ENCODE results near the gene PAN2.
"Not testable (repeated sequence)": the region's sequence is repeated elsewhere in the genome, so short reads cannot be mapped to it uniquely, and the experiment has no call there.

Gene PAN2, protein sequence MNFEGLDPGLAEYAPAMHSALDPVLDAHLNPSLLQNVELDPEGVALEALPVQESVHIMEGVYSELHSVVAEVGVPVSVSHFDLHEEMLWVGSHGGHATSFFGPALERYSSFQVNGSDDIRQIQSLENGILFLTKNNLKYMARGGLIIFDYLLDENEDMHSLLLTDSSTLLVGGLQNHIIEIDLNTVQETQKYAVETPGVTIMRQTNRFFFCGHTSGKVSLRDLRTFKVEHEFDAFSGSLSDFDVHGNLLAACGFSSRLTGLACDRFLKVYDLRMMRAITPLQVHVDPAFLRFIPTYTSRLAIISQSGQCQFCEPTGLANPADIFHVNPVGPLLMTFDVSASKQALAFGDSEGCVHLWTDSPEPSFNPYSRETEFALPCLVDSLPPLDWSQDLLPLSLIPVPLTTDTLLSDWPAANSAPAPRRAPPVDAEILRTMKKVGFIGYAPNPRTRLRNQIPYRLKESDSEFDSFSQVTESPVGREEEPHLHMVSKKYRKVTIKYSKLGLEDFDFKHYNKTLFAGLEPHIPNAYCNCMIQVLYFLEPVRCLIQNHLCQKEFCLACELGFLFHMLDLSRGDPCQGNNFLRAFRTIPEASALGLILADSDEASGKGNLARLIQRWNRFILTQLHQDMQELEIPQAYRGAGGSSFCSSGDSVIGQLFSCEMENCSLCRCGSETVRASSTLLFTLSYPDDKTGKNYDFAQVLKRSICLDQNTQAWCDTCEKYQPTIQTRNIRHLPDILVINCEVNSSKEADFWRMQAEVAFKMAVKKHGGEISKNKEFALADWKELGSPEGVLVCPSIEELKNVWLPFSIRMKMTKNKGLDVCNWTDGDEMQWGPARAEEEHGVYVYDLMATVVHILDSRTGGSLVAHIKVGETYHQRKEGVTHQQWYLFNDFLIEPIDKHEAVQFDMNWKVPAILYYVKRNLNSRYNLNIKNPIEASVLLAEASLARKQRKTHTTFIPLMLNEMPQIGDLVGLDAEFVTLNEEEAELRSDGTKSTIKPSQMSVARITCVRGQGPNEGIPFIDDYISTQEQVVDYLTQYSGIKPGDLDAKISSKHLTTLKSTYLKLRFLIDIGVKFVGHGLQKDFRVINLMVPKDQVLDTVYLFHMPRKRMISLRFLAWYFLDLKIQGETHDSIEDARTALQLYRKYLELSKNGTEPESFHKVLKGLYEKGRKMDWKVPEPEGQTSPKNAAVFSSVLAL

DNA sequence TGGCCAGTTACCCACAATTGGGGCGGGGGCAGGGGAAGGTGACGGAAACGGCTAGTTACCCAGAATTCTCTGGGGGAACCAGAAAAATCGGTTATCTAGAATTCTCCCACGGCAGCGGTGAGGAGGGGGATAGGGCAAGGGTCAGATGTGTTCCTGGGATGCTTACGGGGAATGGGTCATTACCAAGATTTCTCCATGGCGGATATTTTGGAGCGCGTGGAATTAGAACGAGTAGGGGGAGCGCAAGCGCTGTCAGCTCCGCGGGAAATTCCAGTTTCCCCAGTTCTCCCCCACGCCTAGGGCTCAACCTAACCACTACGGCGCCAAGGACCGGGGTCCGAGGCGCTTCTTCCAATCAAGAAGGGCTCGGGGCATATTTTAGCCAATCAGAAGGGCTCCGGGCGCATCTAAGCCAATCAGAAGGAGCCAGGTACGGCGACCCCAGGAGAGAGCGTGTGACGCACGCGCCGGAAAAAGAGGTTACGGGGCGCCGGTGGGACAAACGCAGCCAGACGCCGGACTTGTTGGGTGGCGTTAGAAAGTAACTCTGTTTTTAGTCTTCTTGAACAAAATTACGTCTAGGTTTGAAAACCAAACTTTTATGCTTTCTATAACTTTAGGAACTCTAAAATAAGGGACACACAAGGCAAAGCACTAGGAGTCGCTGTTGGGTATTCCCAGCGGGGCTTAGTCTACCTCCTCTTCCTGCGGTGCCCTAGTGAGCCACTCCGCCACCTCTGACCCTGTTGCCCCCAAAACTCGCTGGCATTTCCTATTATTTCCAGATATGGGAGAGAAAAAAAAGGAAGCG lies at the start of gene PAN2:
Gene PAN2, minus strand, starts transcription at position 322 of the 811 bp plus-strand sequence. CDS start 906 bp downstream, outside the sequence.
- DNase-seq, result peak; percentile 97

DNA sequence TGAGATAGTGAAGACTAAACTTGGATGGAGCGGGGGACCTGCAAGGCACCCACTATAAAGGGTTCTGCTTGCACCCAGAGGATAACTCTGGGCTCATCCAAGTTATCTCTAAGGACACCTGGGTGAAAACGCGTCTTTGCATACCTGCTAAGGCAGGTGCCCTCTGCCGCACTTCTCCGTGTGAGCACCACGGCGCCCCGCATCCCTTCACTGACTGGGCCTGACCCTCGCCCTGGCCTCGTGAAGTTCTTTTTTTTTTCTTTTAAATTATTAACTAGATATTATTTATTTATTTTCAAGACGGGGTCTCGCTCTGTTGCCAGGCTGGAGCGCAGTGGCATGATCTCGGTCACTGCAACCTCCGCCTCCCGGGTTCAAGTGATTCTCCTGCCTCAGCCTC lies 48.8 kb upstream of the PAN2 start:
- DNase-seq, result no peak

DNA sequence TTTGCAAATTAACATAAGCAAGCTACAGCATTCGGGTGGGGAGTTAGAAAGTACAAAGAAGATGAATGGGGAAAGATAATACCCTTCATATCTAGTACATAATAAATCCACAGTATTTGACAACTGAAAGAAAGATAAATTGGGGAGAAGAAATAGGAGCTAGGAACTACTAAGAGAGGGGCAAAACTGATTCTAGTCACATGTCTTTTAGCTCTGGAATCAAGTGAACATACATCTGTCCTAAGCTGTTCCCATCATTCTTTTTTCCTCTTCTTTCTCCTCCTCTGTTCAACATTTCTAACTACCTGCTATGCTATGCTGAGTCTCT lies 44.2 kb upstream of the PAN2 start:
- DNase-seq, result no peak

DNA sequence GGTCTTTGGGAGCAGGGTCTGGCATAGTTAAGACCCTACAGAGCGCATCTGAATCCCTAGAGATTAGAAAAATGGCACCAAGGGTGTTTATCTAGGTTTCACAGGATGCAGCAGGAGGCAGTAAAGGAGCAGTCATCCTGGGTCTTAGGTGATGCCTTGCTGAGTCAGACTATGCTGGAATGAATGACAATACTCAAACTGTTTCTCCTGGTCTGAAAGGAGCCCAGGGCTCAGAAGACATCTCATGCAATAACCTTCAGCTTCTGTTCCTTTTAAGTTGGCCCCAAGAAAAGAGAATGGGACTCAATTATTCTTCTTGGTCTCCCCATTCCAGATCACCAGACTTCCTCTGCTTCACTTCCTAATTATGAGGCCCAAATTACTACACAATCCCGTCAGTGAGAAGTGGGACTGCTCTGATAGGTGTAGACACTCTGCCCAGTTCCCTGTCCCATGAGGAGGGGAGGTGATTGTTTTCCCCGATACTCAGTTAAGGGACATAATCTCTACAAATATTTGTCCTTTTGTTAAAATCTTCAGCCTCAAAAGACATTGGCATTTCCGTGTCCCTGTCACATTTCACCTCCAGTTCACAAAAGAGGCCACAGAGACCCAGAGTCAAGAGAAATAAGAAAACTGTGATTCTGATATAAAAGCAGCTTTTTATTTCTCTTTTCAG lies 43.6 kb upstream of the PAN2 start:
- DNase-seq, result no peak

DNA sequence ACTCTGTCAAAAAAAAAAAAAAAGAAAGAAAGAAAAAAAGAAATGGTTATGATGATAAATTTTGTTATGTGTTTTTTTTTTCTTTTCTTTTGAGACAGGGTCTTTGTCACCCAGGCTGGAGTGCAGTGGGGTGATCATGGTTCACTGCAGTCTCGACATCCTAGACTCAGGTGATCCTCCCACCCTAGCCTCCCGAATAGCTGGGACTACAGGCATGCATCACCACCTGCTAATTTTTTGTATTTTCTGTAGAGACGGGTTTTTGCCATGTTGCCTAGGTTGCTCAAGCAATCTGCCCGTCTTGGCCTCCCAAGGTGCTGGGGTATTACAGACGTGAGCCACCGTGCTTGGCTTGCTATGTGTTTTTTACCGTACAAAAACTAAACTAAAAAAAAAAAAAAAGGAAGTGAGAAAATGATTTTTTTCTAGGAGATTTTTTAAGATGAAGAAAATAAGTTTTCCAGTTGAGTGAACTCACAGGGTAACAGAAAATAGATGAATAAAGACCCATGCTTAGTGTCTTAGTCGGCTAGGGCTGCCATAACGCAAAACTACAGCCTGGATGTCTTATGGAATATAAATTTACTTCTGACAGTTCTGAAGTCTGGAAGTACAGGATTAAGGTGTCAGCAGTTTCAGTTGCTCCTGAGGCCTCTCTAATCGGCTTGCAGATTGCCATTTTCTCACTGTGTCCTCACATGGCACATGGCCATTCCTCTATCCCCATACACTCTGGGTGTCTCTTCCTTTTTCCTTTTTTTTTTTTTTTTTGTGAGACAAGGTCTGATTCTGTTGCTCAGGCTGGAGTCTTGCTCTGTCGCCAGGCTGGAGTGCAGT lies 42.0 kb upstream of the PAN2 start:
- DNase-seq, result no peak

DNA sequence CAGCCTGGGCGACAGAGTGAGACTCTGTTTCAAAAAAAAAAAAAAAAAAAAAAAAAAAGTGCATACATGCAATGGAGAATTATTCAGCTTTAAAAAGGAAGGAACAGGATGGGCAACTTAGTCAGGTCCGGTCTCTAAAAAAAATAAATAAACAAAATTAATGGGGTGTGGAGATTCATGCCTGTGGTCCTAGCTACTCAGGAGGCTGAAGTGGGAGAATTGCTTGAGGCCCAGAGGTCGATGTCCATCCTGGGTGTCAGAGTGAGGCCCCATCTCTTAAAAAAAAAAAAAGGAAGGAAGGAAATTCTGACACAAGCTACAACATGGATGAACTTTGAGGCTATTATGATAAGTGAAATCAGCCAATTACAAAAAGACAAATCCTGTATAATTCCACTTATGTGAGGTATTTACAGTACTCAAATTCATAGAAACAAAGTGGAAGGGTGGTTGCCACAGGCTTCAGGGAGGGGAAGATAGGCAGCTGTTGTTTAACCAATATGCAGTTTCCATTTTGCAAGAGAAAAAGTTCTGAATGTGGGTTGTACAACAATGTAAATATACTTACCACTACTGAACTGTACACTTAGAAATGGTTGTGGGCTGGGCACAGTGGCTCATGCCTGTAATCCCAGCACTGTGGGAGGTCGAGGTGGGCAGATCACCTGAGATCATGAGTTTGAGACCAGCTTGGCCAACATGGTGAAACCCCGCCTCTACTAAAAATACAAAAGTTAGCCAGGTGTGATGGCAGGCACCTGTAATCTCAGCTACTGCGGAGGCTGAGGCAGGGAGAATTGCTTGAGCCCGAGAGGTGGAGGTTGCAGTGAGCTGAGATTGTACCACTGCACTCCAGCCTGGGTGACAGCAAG lies 41.2 kb upstream of the PAN2 start:
- no peak for DNase-seq

DNA sequence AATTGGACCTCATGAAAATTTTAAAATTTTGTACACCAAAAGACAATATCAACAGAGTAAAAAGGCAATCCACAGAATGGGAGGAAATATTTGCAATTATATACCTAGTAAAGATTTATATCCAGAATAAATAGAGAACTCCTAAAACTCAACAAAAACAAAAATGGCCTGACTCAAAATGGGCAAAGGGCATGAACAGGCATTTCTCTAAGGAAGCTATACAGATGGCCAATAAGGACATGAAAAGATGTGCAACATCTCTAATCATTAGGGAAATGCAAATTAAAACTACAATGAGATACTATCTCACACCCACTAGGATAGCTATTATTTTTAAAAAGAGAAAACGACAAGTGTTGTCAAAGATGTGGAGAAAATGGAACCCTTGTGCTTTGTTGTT lies 39.7 kb upstream of the PAN2 start:
- no peak for DNase-seq

DNA sequence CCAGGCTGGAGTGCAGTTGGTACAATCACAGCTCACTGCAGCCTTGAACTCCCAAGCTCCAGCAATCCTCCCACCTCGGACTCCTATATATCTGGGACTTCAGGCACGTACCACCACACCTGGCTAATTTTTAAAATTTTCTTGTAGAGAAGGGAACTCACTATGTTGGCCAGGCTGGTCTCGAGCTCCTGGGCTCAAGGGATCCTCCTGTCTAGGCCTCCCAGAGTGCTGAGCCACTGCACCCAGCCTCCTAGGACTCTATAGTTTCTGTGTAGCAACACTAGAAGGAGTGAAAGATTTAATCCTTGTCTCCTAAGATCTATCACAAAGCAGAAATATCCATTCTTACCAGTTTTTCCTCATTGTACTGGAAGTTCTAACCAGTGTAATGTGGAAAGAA lies 33.1 kb upstream of the PAN2 start:
- no peak for DNase-seq

DNA sequence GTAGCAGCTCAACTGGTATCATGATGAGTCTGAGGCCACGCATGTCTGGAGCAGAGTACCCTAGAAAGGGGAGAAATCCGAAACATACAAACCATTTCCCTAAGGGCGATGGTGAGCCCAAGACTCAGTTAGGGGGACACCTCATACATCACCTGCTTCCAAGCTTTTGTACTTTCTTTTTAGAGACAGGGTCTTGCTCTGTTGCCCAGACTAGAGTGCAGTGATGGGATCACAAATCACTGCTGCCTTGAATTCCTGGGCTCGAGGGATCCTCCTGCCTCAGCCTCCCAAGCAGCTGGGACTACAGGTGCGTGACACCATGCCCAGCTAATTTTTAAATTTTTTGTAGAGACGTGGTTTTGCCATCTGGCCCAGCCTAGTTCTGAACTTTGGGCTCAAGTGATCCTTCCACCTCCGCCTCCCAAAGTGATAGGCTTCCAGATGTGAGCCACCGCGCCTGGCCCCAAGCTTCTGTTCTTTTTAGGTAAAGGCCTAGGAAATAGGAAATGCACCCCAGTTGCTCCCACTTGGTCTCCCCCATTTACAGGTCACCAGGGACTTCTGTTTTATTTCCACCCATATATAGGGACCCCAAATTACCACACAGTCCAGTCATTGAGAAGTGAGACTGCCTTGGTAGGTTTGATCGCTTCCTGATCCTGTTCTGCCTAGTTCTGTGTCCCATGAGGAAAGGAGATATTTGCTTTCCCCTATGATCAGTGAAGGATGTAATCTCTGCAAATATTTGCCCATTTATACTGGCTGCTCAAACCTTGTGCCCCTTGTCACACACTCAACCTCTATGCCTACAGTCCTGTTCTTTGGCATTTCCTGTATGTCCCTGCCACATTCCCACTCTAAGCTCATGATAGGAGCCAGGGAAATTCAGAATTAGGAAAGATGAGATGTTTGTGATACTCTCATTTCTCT lies 28.6 kb upstream of the PAN2 start, which contains the start of gene APOF:
Gene APOF, minus strand, starts transcription at position 728 of the 930 bp plus-strand sequence. Its CDS starts 112 bp downstream, at position 616.
- DNase-seq, result no peak

DNA sequence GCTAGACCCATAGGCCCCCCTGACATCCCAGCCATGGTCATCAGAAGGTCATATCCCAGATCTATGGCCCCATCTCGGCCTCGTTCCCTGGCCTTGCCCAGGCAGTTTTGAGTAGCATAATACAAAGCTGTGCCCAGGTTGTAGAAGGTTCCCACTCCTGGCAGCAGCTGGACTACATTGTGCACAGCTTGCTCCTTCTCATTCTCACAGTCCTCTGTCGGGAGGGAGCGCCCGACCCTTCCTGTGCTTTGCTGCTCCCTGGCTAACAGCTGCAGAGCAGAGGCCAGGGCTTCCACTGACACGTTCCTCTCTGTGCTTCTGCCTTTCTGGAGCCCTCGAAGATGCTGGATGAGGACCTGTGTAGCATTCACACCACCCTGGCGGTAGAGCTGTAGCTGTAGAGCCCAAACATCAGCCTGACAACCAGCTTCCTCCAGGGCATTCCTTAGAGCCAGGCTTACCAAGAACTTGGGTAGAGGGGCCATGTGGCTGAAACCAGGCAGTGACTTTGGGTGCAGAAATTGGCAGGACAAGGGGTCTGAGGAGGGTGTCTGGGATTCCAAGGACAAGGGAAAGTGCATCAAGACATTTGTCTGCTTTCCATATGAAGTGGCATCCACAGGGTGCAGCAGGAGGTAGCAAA lies 27.8 kb upstream of the PAN2 start:
- no peak for DNase-seq

DNA sequence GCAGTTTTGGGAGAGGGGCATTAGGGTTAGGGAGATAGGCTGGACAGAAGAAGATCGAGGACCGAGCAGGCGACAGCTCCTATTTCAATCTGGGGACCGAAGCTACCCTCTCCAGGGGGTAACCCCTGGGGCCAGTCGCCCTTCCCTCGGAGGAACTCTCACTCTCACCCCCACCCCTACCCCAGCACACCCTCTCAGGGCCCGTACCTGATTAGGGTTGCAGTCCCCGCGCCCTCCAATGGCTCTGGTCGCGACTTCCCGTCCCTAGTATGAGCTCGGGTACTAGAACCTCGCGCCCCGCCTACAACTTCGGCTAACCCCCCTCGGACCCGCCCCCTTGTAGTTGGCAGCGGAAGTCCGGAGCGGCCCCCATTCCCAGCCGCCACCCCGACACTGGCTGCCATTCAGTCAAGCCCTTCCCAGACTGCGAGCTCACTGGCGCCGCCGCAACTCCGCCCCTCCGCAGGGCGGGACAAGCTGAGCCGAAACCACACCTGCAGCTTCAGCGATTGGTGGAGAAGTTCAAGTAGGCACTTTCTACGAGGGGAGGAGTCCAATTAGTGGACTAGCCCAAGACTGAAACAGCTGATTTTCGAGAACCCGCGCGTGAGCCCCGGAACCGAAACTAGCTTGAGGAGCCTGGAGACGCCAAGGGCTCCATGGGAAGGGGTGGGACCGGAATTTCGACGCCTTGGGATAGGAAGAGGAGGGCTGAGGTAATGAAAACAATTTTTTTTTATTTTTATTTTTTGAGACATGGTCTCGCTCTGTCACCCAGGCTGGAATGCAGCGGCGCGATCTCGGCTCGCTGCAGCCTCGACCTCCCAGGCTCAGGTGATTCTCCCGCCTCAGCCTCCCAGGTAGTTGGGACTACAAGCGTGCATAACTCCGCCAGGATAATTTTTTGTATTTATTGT lies 26.3 kb upstream of the PAN2 start, which contains the start of gene STAT2:
Gene STAT2, minus strand, starts transcription at position 257 of the 917 bp plus-strand sequence. CDS start 3,536 bp downstream, outside the sequence.
- peak; percentile 100 for DNase-seq

DNA sequence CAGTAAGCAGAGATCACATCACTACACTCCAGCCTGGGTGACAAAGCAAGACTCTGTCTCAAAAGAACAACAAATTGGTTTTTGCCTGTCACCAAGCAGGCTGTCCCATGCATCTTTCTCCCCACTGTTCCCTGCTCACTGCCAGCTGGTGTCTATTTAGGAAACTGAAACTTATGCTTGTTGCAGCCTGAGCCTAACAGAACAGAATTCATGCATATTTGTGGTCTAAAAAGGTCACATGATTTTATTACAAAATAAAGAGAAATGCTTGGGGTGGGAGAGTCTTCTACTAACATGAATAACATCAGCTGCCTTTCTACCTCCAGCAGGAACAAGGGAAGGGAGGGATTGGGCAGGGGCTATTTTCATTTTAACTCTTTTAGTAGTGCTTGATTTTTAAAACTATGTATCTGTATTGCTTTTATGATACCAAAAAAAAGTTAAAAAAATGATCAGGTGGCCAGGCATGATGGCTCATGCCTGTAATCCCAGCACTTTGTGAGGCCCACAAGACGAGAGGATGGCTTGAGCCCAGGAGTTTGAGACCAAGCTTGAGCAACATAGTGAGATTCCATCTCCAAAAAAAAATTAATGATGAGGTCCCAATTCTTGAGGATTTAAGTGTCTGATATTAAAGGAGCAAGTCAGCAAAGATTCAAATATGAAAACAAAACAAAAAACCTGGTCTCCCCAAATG lies 25.2 kb upstream of the PAN2 start:
- no peak for DNase-seq

DNA sequence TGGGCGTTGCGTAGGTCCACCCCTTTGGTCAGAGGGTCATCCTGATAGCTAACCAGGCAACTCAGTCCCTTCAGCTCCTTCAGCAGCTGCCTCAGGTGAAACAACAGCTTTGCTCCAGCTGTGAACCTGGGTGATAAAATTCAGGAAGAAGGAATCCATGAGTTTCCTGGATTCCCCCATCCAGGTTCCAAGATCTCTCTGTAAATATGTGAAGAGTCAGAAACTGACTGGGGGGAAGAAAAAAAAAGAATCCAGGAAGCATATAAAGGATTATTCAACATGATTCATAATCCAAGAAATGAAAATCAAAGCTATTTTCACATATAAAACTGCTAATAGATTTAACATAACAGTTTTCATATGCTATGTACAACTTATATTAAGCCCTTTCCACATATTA lies 17.5 kb upstream of the PAN2 start:
- no peak for DNase-seq

DNA sequence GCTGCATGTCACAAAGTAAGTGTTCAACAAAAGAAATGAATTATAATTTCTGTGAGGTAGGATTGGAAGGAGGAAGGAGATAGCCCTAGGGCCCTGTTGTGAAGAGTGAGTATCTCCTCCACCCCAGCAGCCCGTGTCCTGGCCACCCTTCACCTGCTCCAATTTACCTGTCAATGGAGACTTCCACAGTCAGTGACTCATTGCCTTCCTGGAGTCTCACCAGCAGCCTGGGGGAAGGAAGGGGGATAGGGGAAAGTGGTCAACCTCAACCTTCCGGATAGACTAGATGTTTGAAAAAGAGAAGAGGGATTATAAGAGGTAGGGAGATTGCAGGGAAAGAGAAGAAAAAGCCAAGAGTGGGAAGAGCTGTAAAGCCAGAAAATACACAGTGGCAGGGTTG lies 16.9 kb upstream of the PAN2 start:
- DNase-seq, result no peak

DNA sequence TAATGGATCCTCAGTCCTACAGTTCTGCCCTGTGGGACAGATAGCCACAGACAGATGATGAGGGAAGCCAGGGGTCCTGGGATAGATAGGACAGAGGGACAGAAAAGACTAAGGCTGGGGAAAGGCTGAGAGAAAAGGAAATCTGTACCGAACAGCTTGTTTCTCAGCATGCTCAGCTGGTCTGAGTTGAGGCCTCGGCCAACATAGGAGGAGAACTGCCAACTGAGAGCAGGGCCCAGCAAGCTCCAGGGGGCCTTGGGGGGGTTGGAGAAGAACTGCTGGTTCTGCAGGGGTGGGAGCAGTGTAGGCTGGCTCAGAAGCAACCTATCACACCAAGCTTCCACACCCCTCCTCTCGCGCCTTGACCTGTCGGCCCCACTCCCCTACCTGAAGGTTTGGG lies 15.0 kb upstream of the PAN2 start:
- DNase-seq, result no peak

DNA sequence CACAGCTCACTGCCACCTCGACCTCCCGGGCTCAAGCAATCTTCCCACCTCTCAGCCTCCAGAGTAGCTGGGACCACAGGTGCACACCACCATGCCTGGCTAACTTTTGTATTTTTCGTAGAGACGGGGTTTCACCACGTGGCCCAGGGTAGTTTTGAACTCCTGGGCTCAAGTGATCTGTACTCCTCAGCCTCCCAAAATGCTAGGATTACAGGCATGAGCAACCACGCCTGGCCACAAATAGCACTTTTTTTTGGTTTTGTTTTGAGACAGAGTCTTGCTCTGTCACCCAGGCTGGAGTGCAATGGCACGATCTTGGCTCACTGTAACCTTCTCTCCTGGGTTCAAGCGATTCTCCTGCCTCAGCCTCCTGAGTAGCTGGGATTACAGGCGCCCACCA lies 13.5 kb upstream of the PAN2 start:
- DNase-seq, result not testable (repeated sequence)
